Medulla oblongata (tissue), 1 donor: ENCODE measurements around the gene DMRTC2.

Experiments used
- DNase-seq: peaks from one replicate; pipeline ENCODE4 v3.0.0-alpha.2; 2015; ENCODE audit errors: extremely low spot score

The DMRTC2 gene

GRCh38 chr19:41845001-41845050 lies at the start of gene DMRTC2:
TSS of gene DMRTC2 (plus strand) at chr19:41845042. CDS start at chr19:41847429, 2,387 bp downstream.
- DNase-seq: no peak

- no peak for DNase-seq
Observed at GRCh38 chr19:41796362-41796761, 48.5 kb upstream of the DMRTC2 start, which contains the start of gene CEACAM3. TSS of gene CEACAM3 (plus strand) at chr19:41796587. CDS start at chr19:41796678, 91 bp downstream.

- no peak for DNase-seq
Observed at GRCh38 chr19:41796901-41797300, 47.9 kb upstream of the DMRTC2 start.

GRCh38 chr19:41799444-41800000 lies 45.3 kb upstream of the DMRTC2 start:
- DNase-seq: no peak

GRCh38 chr19:41801031-41801430 lies 43.8 kb upstream of the DMRTC2 start:
- no peak for DNase-seq

- DNase-seq: peak; percentile 27
Observed at GRCh38 chr19:41801792-41802211, 43.0 kb upstream of the DMRTC2 start.

GRCh38 chr19:41802770-41803169 lies 42.1 kb upstream of the DMRTC2 start:
- DNase-seq: no peak

GRCh38 chr19:41804336-41804735 lies 40.5 kb upstream of the DMRTC2 start:
- DNase-seq: no peak

- no peak for DNase-seq
Observed at GRCh38 chr19:41807176-41807575, 37.7 kb upstream of the DMRTC2 start.

GRCh38 chr19:41808663-41809566 lies 35.9 kb upstream of the DMRTC2 start:
- peak; percentile 19 for DNase-seq

- DNase-seq: no peak
Observed at GRCh38 chr19:41810301-41810700, 34.5 kb upstream of the DMRTC2 start.

- DNase-seq: peak; percentile 67
Observed at GRCh38 chr19:41811036-41811435, 33.8 kb upstream of the DMRTC2 start.

GRCh38 chr19:41811981-41812380 lies 32.9 kb upstream of the DMRTC2 start:
- no peak for DNase-seq

GRCh38 chr19:41813911-41814310 lies 30.9 kb upstream of the DMRTC2 start:
- no peak for DNase-seq

- no peak for DNase-seq
Observed at GRCh38 chr19:41815301-41815700, 29.5 kb upstream of the DMRTC2 start.

- DNase-seq: no peak
Observed at GRCh38 chr19:41816761-41817160, 28.1 kb upstream of the DMRTC2 start.

GRCh38 chr19:41821003-41821735 lies 23.7 kb upstream of the DMRTC2 start:
- DNase-seq: peak; percentile 49

- no peak for DNase-seq
Observed at GRCh38 chr19:41837981-41838708, 6.7 kb upstream of the DMRTC2 start.

- no peak for DNase-seq
Observed at GRCh38 chr19:41839211-41839610, 5.6 kb upstream of the DMRTC2 start.

- DNase-seq: no peak
Observed at GRCh38 chr19:41843371-41843770, 1.5 kb upstream of the DMRTC2 start.

- no peak for DNase-seq
Observed at GRCh38 chr19:41844601-41845000, 241 bp upstream of the DMRTC2 start, which contains the start of gene LYPD4. TSS of gene LYPD4 (minus strand) at chr19:41844683. CDS start at chr19:41839285, 5,398 bp downstream.

- no peak for DNase-seq
Observed at GRCh38 chr19:41845051-41845590, 279 bp downstream of the DMRTC2 start.
